HL-60 (cell line): Measurements from ENCODE around the gene TMTC2.

ENCODE experiments used
- DNase-seq, 2 experiments: peaks; one replicate each; pipeline ENCODE4 v3.0.0-alpha.2; 2010 to 2020; ENCODE audit warnings: low read depth in 1 of 2, low spot score in 1 of 2
- H3K27ac ChIP-seq: fragments of 250-450 bp; sonication (Bioruptor Pico); replicated peaks from 2 replicates; pipeline ENCODE4 v1.5.1; 2020; ENCODE audit warnings: mild to moderate bottlenecking, moderate library complexity
- H3K27me3 ChIP-seq: fragments of 250-450 bp; sonication (Bioruptor Pico); 2 replicates; pipeline ENCODE4 v1.5.1; 2021; ENCODE audit warnings: mild to moderate bottlenecking, moderate library complexity; ENCODE audit not compliant: insufficient read depth, poor library complexity, severe bottlenecking
- H3K4me3 ChIP-seq: replicated peaks from 2 replicates; pipeline ENCODE4 v1.5.1; 2011; ENCODE audit warnings: mild to moderate bottlenecking, control low read depth, low read length; ENCODE audit not compliant: insufficient read depth
- GABPA ChIP-seq: IDR thresholded peaks from 2 replicates; pipeline ENCODE4 v1.6.1; 2012; ENCODE audit warnings: low read depth
- POLR2AphosphoS5 ChIP-seq: IDR thresholded peaks from 2 replicates; pipeline ENCODE4 v1.6.1; 2012; ENCODE audit warnings: low read depth
- SPI1 ChIP-seq: IDR thresholded peaks from 2 replicates; pipeline ENCODE4 v1.6.1; 2012; ENCODE audit warnings: low read depth, mild to moderate bottlenecking, borderline replicate concordance
- TF ChIP-seq, protein P1 (sequence below): IDR thresholded peaks from 2 replicates; pipeline ENCODE4 v1.6.1; 2012; ENCODE audit warnings: low read depth; ENCODE audit not compliant: insufficient replicate concordance
- TF ChIP-seq, protein P2 (sequence below): IDR thresholded peaks from one replicate; pipeline ENCODE4 v1.5.1; 2011; ENCODE audit warnings: low read length, control low read depth, inconsistent platforms; ENCODE audit not compliant: insufficient read depth

TMTC2 gene

DNA sequence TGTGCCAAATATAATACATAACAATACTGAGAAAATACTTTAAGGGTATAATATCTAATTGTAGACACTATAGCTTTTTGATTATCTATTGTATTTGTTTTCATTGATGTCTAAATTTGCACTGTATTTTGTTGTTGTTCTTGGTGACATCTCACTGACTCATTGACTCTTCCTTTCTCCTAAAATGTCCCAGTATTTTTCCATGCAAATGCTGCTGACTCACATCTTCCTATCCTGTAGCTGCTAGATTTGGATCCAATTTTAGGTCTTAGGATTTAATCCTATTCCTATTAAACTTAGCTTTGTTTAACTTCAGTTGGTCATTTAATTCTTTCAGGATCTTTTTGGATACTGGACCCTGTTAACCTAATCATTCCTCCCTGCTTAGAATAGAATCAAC, 148.5 kb downstream of the TMTC2 start:
- Histone ChIP-seq H3K27ac (no peak overlapping the region), H3K27me3 (no peaks in the 10 kb centered on the region), H3K4me3 (no peak overlapping the region)
- DNase-seq, result no peak
- TF ChIP-seq POLR2AphosphoS5 (no peak), SPI1 (no peak), GABPA (no peak)
- TF ChIP-seq, protein P1, sequence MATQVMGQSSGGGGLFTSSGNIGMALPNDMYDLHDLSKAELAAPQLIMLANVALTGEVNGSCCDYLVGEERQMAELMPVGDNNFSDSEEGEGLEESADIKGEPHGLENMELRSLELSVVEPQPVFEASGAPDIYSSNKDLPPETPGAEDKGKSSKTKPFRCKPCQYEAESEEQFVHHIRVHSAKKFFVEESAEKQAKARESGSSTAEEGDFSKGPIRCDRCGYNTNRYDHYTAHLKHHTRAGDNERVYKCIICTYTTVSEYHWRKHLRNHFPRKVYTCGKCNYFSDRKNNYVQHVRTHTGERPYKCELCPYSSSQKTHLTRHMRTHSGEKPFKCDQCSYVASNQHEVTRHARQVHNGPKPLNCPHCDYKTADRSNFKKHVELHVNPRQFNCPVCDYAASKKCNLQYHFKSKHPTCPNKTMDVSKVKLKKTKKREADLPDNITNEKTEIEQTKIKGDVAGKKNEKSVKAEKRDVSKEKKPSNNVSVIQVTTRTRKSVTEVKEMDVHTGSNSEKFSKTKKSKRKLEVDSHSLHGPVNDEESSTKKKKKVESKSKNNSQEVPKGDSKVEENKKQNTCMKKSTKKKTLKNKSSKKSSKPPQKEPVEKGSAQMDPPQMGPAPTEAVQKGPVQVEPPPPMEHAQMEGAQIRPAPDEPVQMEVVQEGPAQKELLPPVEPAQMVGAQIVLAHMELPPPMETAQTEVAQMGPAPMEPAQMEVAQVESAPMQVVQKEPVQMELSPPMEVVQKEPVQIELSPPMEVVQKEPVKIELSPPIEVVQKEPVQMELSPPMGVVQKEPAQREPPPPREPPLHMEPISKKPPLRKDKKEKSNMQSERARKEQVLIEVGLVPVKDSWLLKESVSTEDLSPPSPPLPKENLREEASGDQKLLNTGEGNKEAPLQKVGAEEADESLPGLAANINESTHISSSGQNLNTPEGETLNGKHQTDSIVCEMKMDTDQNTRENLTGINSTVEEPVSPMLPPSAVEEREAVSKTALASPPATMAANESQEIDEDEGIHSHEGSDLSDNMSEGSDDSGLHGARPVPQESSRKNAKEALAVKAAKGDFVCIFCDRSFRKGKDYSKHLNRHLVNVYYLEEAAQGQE, result no peak
- TF ChIP-seq, protein P2, sequence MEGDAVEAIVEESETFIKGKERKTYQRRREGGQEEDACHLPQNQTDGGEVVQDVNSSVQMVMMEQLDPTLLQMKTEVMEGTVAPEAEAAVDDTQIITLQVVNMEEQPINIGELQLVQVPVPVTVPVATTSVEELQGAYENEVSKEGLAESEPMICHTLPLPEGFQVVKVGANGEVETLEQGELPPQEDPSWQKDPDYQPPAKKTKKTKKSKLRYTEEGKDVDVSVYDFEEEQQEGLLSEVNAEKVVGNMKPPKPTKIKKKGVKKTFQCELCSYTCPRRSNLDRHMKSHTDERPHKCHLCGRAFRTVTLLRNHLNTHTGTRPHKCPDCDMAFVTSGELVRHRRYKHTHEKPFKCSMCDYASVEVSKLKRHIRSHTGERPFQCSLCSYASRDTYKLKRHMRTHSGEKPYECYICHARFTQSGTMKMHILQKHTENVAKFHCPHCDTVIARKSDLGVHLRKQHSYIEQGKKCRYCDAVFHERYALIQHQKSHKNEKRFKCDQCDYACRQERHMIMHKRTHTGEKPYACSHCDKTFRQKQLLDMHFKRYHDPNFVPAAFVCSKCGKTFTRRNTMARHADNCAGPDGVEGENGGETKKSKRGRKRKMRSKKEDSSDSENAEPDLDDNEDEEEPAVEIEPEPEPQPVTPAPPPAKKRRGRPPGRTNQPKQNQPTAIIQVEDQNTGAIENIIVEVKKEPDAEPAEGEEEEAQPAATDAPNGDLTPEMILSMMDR, result no peak

DNA sequence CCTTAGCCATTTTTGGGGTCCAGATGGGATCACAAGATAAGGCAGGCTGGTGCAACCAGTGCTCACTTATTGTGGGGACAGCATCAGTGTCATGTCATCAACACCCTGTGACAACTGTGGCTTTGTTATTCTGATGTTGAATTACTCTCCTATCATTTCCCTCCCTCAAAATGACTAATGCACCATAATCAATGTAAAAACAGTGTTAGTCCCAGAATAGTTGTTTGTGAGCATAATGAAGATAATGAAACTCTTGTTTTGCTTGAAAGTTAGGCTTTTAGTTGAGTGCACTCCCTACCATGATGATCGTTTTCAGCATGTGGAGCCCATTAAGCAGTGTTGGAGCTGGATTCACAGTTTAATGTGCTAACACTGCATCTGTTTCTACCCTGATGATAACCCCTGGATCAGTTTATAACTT, 151.4 kb downstream of the TMTC2 start:
- Histone ChIP-seq H3K4me3 (no peak overlapping the region), H3K27me3 (no peaks in the 10 kb centered on the region), H3K27ac (no peak overlapping the region)
- DNase-seq, result no peak
- TF ChIP-seq, protein P2, result no peak
- TF ChIP-seq, protein P1, result no peak
- TF ChIP-seq GABPA, result no peak
- TF ChIP-seq POLR2AphosphoS5, result no peak
- no peak for TF ChIP-seq SPI1

DNA sequence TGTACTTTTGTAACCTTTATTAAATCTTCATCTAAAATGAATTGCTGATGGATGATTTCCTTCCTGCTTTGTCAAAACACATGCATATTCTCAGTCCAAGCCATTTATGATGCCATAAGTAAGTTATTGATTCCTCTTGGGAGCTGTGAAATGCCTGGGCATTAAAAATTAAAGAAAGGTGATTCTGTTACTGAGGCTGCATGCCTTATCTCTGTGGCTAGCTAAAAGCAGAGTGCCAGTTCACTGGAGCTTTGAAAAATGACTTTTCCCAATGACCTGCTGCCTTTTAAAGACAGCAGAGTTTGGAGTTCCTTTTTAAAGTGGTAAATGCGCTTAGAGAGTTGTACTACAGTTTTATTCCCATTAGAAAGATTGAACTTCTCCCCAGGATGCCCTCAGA, 152.1 kb downstream of the TMTC2 start:
- H3K4me3 ChIP-seq, result no peak overlapping the region
- H3K27ac ChIP-seq, result no peak overlapping the region
- no peak for TF ChIP-seq GABPA
- TF ChIP-seq, protein P1, result no peak
- TF ChIP-seq, protein P2, result no peak
- no peak for TF ChIP-seq POLR2AphosphoS5
- no peak for TF ChIP-seq SPI1
- no peak for DNase-seq
- no peaks in the 10 kb centered on the region for H3K27me3 ChIP-seq
